IMR-90 (cell line): Measurements from ENCODE around the gene CLCF1. TPM values are rescaled to one million over a fixed set of nuclear protein-coding genes. Genes with fewer than 3 reads are reported as not detected.

Experiments used
- ATAC-seq: fragments of 200-7000 bp; cut with Tn5 transposase; 2 replicates; pipeline ENCODE4 v1.9.1; 2020; ENCODE audit warnings: low read depth, mild to moderate bottlenecking, moderate library complexity
- BruUV-seq: library from RNA; stranded (reverse); fragments of 400-500 nt; replicated peaks from 2 replicates; lab custom pipeline; 2021; lab: Mats Ljungman, UMichigan
- CTCF ChIA-PET: fragments of 300-600 bp; formaldehyde crosslinking; extraction: SDS; loops from one replicate; lab custom pipeline; 2021; ENCODE audit warnings: antibody characterized with exemption; lab: Yijun Ruan, JAX
- POLR2A ChIA-PET: fragments of 300-600 bp; sonication (Branson Sonifier 250); formaldehyde crosslinking; loops from one replicate; lab custom pipeline; 2022; ENCODE audit warnings: antibody characterized with exemption; ENCODE audit not compliant: unreplicated experiment; lab: Charles Lee
- DNase-seq: peaks from one replicate; pipeline ENCODE4 v3.0.0; 2013
- H2AFZ ChIP-seq: replicated peaks from 2 replicates; pipeline ENCODE3; 2013; ENCODE audit warnings: low read length, mild to moderate bottlenecking; ENCODE audit not compliant: poor library complexity
- H2AK5ac ChIP-seq: 2 replicates; pipeline ENCODE4 v1.6.1; 2013; ENCODE audit warnings: low read depth, low read length, inconsistent platforms
- H2AK9ac ChIP-seq: replicated peaks from 2 replicates; pipeline ENCODE3; 2013; ENCODE audit warnings: mild to moderate bottlenecking, low read depth, low read length, moderate library complexity; ENCODE audit not compliant: poor library complexity
- H2BK120ac ChIP-seq: 2 replicates; pipeline ENCODE4 v1.6.1; 2013; ENCODE audit warnings: low read depth, low read length, inconsistent platforms
- H2BK15ac ChIP-seq: 3 replicates; pipeline ENCODE4 v1.6.1; 2013; ENCODE audit warnings: low read depth, low read length, inconsistent platforms
- H2BK20ac ChIP-seq: 2 replicates; pipeline ENCODE4 v1.6.1; 2013; ENCODE audit warnings: low read depth, mild to moderate bottlenecking, inconsistent platforms, low read length, moderate library complexity
- H2BK5ac ChIP-seq: 2 replicates; pipeline ENCODE4 v1.6.1; 2013; ENCODE audit warnings: mild to moderate bottlenecking, low read depth, low read length, inconsistent platforms; ENCODE audit not compliant: poor library complexity, severe bottlenecking
- H3K14ac ChIP-seq: replicated peaks from 2 replicates; pipeline ENCODE4 v1.6.1; 2013; ENCODE audit warnings: low read depth, low read length, inconsistent platforms
- H3K18ac ChIP-seq: 2 replicates; pipeline ENCODE4 v1.6.1; 2013; ENCODE audit warnings: low read depth, low read length, control low read depth
- H3K23ac ChIP-seq: 2 replicates; pipeline ENCODE4 v1.6.1; 2013; ENCODE audit warnings: low read depth, low read length, inconsistent platforms
- H3K27ac ChIP-seq: 2 replicates; pipeline ENCODE4 v1.5.1; 2013; ENCODE audit warnings: mild to moderate bottlenecking, control low read depth, low read length; ENCODE audit not compliant: insufficient read depth
- H3K27me3 ChIP-seq: 2 replicates; pipeline ENCODE4 v1.6.1; 2013; ENCODE audit warnings: low read length; ENCODE audit not compliant: control insufficient read depth, insufficient read depth
- H3K36me3 ChIP-seq: 2 replicates; pipeline ENCODE4 v1.6.1; 2013; ENCODE audit warnings: low read length, mixed read lengths; ENCODE audit not compliant: control insufficient read depth, insufficient read depth
- H3K4ac ChIP-seq: 2 replicates; pipeline ENCODE4 v1.6.1; 2013; ENCODE audit warnings: low read depth, low read length, inconsistent platforms
- H3K4me1 ChIP-seq: 2 replicates; pipeline ENCODE4 v1.6.1; 2013; ENCODE audit warnings: low read length, mixed read lengths; ENCODE audit not compliant: control insufficient read depth, insufficient read depth
- H3K4me2 ChIP-seq: 2 replicates; pipeline ENCODE4 v1.6.1; 2013; ENCODE audit warnings: low read depth, mild to moderate bottlenecking, control low read depth, low read length, moderate library complexity
- H3K4me3 ChIP-seq: 2 replicates; pipeline ENCODE4 v1.5.1; 2013; ENCODE audit warnings: low read depth, mild to moderate bottlenecking, control low read depth, low read length, moderate library complexity; ENCODE audit not compliant: insufficient read depth
- H3K56ac ChIP-seq: 2 replicates; pipeline ENCODE4 v1.6.1; 2013; ENCODE audit warnings: low read length, inconsistent platforms; ENCODE audit not compliant: insufficient read depth; ENCODE audit errors: extremely low read depth
- H3K79me1 ChIP-seq, 2 experiments: 2 replicates each; pipeline ENCODE4 v1.6.1; 2013; ENCODE audit warnings: low read length in 2 of 2, inconsistent platforms in 1 of 2, low read depth in 1 of 2
- H3K9ac ChIP-seq: 2 replicates; pipeline ENCODE4 v1.6.1; 2013; ENCODE audit warnings: low read depth, low read length, control low read depth
- H3K9me1 ChIP-seq: 2 replicates; pipeline ENCODE4 v1.6.1; 2013; ENCODE audit warnings: low read length, inconsistent platforms; ENCODE audit not compliant: insufficient read depth
- H3K9me3 ChIP-seq: 2 replicates; pipeline ENCODE4 v1.6.1; 2013; ENCODE audit warnings: low read length; ENCODE audit not compliant: control insufficient read depth, insufficient read depth
- H4K20me1 ChIP-seq: 2 replicates; pipeline ENCODE4 v1.6.1; 2013; ENCODE audit warnings: low read length, inconsistent platforms; ENCODE audit not compliant: insufficient read depth
- H4K5ac ChIP-seq: 2 replicates; pipeline ENCODE4 v1.6.1; 2013; ENCODE audit warnings: mild to moderate bottlenecking, low read depth, low read length, control low read depth
- H4K8ac ChIP-seq, 2 experiments: 2 replicates each; pipeline ENCODE4 v1.6.1; 2013; ENCODE audit warnings: low read depth in 2 of 2, low read length in 2 of 2, control low read depth in 1 of 2, inconsistent platforms in 1 of 2
- H4K91ac ChIP-seq: 2 replicates; pipeline ENCODE4 v1.6.1; 2013; ENCODE audit warnings: low read depth, low read length, inconsistent platforms; ENCODE audit not compliant: insufficient read depth
- BHLHE40 ChIP-seq: fragments of 150-350 bp; IDR thresholded peaks from 2 replicates; pipeline ENCODE4 v1.6.1; 2016; ENCODE audit warnings: mild to moderate bottlenecking, low read depth, low read length
- CTCF ChIP-seq: conservative IDR thresholded peaks from 2 replicates; pipeline ENCODE4 v1.5.1; 2012; ENCODE audit warnings: mild to moderate bottlenecking, low read depth, low read length, improper control_type of control experiment
- FOS ChIP-seq: fragments of 150-350 bp; IDR thresholded peaks from 2 replicates; pipeline ENCODE4 v1.6.1; 2016; ENCODE audit warnings: low read depth, low read length
- MAFK ChIP-seq: IDR thresholded peaks from 2 replicates; pipeline ENCODE4 v1.6.1; 2012; ENCODE audit warnings: low read depth, low read length, improper control_type of control experiment
- MAZ ChIP-seq: IDR thresholded peaks from 2 replicates; pipeline ENCODE4 v1.6.1; 2012; ENCODE audit warnings: low read depth, mild to moderate bottlenecking, low read length, improper control_type of control experiment, moderate library complexity, borderline replicate concordance
- POLR2A ChIP-seq: IDR thresholded peaks from 2 replicates; pipeline ENCODE4 v1.6.1; 2012; ENCODE audit warnings: mild to moderate bottlenecking, low read depth, low read length
- RAD21 ChIP-seq: IDR thresholded peaks from 2 replicates; pipeline ENCODE4 v1.6.1; 2012; ENCODE audit warnings: low read length, improper control_type of control experiment
- RCOR1 ChIP-seq: IDR thresholded peaks from 2 replicates; pipeline ENCODE4 v1.6.1; 2012; ENCODE audit warnings: mild to moderate bottlenecking, low read length, improper control_type of control experiment; ENCODE audit not compliant: insufficient replicate concordance
- SMC3 ChIP-seq: fragments of 150-350 bp; IDR thresholded peaks from 2 replicates; pipeline ENCODE4 v1.6.1; 2016; ENCODE audit warnings: low read depth, mild to moderate bottlenecking, antibody characterized with exemption, low read length, moderate library complexity
- WGBS, 2 experiments: methylation state at CpG; one replicate each; pipeline versions ENCODE4 v1.1.5 to v1.1.7; 2013; ENCODE audit warnings: missing lambda C conversion rate in 2 of 2; ENCODE audit not compliant: insufficient read length in 1 of 2; ENCODE audit errors: extremely low coverage in 2 of 2; 5-methylcytosine and 5-hydroxymethylcytosine counted together
- dilution Hi-C: fragments of 300-500 bp; cut with HindIII; formaldehyde crosslinking; loops from one replicate; pipeline ENCODE4 v1.14.3; 2018; ENCODE audit warnings: low sequenced_read_pairs; ENCODE audit not compliant: unreplicated experiment
- in situ Hi-C: fragments of 300-500 bp; cut with MboI; formaldehyde crosslinking; loops from 3 replicates; pipeline ENCODE4 v1.14.3; 2019; ENCODE audit warnings: low sequenced_read_pairs, inconsistent platforms, mixed read lengths
- intact Hi-C: fragments of 100-400 bp; cut with micrococcal nuclease; formaldehyde crosslinking; loops from 2 replicates; pipeline ENCODE4 v1.10.0; 2022
- polyA plus RNA-seq, 3 experiments: library from polyadenylated mRNA; depleted of rRNA; stranded (reverse); fragments of >200 nt; gene quantifications; 2 replicates each; pipeline ENCODE4 v1.2.3, GENCODE V29; 2012; ENCODE audit warnings: low replicate concordance in 1 of 3
- total RNA-seq: library from RNA; depleted of rRNA; stranded (reverse); fragments of >200 nt; gene quantifications from 2 replicates; pipeline ENCODE4 v1.2.3, GENCODE V29; 2012

The CLCF1 gene
- total and polyA plus RNA-seq, 2 of the 4 experiments (the other 2 are of a cell fraction): 5.6 to 27.8 TPM

- no peak for TF ChIP-seq RCOR1
- no peak for TF ChIP-seq POLR2A
- TF ChIP-seq SMC3: no peak
- TF ChIP-seq FOS: no peak
- TF ChIP-seq CTCF: no peak
- no peak for TF ChIP-seq RAD21
- no peak for TF ChIP-seq MAFK
- TF ChIP-seq BHLHE40: no peak
- TF ChIP-seq MAZ: no peak
- Histone ChIP-seq H3K9me3 (no peaks in the 10 kb centered on the region), H3K9ac (no peak overlapping the region), H4K5ac (no peak overlapping the region), H2BK20ac (no peak overlapping the region), H3K36me3 (no peaks in the 10 kb centered on the region), H4K91ac (no peak overlapping the region), H2BK120ac (no peak overlapping the region), H2BK15ac (no peak overlapping the region), H4K8ac (no peak overlapping the region), H2BK5ac (no peak overlapping the region), H3K79me1 (no peaks in the 10 kb centered on the region), H2AK5ac (no peak overlapping the region), H3K27ac (no peak overlapping the region), H3K23ac (no peak overlapping the region), H3K4me2 (no peak overlapping the region), H3K14ac (no peak overlapping the region), H2AK9ac (no peak overlapping the region), H4K20me1 (no peaks in the 10 kb centered on the region), H3K9me1 (no peaks in the 10 kb centered on the region), H3K27me3 (peaks cover 61% of the 10 kb centered on the region), H2AFZ (no peak overlapping the region), H3K4me3 (no peak overlapping the region), H3K56ac (no peak overlapping the region), H3K4ac (no peak overlapping the region), H3K18ac (no peak overlapping the region), H3K4me1 (no peaks in the 10 kb centered on the region)
- POLR2A ChIA-PET: no interaction called here
- intact Hi-C loops (no loop called here), in situ Hi-C loops (no loop called here), dilution Hi-C loops (no loop called here)
- ATAC-seq: no peak
- no peak for DNase-seq
- WGBS, 2 experiments: 82% methylated on average over 6 of the region's 7 CpGs; no CpG with 5 or more reads in 1 of the 2 experiments
- CTCF ChIA-PET: no interaction called here
- BruUV-seq: no TSS peak
Measured at GRCh38 chr11:67411785-67412152, 38.4 kb upstream of the CLCF1 start.
